ENCODE measurements around the gene RHEB.

DNA sequence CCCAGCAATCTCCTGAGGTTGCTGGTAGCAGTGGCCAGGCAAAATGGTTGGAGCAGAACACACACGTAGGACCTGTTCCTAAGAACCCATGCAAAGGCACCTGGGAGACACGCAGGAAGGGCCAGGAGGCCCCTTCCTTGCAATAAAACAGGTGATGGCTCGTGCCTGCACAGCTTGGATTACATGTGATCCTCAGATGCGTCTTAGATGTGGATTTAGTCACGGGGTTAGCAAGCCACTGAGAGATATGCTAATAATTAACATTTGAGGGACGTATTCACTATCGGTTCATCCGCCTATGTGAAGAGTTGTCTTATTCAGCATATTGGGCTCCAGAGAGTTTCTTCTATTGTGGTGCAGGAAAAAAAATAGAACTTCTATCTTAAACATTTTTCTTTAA, 4.6 kb upstream of the RHEB start:
- no peak for TF ChIP-seq POLR2A (IDR thresholded peaks at IDR 0.05)
- TF ChIP-seq, protein P1, sequence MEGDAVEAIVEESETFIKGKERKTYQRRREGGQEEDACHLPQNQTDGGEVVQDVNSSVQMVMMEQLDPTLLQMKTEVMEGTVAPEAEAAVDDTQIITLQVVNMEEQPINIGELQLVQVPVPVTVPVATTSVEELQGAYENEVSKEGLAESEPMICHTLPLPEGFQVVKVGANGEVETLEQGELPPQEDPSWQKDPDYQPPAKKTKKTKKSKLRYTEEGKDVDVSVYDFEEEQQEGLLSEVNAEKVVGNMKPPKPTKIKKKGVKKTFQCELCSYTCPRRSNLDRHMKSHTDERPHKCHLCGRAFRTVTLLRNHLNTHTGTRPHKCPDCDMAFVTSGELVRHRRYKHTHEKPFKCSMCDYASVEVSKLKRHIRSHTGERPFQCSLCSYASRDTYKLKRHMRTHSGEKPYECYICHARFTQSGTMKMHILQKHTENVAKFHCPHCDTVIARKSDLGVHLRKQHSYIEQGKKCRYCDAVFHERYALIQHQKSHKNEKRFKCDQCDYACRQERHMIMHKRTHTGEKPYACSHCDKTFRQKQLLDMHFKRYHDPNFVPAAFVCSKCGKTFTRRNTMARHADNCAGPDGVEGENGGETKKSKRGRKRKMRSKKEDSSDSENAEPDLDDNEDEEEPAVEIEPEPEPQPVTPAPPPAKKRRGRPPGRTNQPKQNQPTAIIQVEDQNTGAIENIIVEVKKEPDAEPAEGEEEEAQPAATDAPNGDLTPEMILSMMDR (IDR thresholded peaks at IDR 0.05), result no peak

All from esophagus squamous epithelium (tissue), 4 donors.